CD4-positive, alpha-beta memory T cell (primary cell): ENCODE data around the gene ZMIZ1. TPM values are rescaled to one million over a fixed set of nuclear protein-coding genes. Genes with fewer than 3 reads are reported as not detected.
A peak's percentile ranks its signal among the peaks of the same experiment; 100 is the strongest.

Experiments
- CTCF ChIA-PET: fragments of 350-600 bp; sonication (Branson Sonifier 250); formaldehyde crosslinking; loops from one replicate; lab custom pipeline; 2021; ENCODE audit warnings: inconsistent platforms; ENCODE audit not compliant: partially characterized antibody; lab: Charles Lee
- POLR2A ChIA-PET: fragments of 350-600 bp; sonication (Branson Sonifier 250); formaldehyde crosslinking; loops from one replicate; lab custom pipeline; 2021; ENCODE audit not compliant: partially characterized antibody; lab: Charles Lee
- DNase-seq, 5 donors: peaks; one replicate each; pipeline versions ENCODE4 v3.0.0 to v3.0.0-alpha.2; 2020 to 2022; ENCODE audit warnings: mixed read lengths in 1 of 5
- H3K27ac ChIP-seq: one replicate; pipeline ENCODE4 v1.7.0; 2013; ENCODE audit warnings: low read depth, low read length
- H3K27me3 ChIP-seq: 2 replicates; pipeline ENCODE4 v1.7.0; 2013; ENCODE audit warnings: mild to moderate bottlenecking, low read length, moderate library complexity; ENCODE audit not compliant: insufficient read depth
- H3K36me3 ChIP-seq: 2 replicates; pipeline ENCODE4 v1.7.0; 2013; ENCODE audit warnings: mild to moderate bottlenecking, low read length, moderate library complexity; ENCODE audit not compliant: insufficient read depth
- H3K4me1 ChIP-seq: 2 replicates; pipeline ENCODE4 v1.7.0; 2013; ENCODE audit warnings: mild to moderate bottlenecking, low read length, moderate library complexity; ENCODE audit not compliant: insufficient read depth
- H3K4me3 ChIP-seq, 2 donors: one replicate each; pipeline ENCODE4 v1.7.0; 2013; ENCODE audit warnings: low read length in 2 of 2, mild to moderate bottlenecking in 1 of 2
- H3K9me3 ChIP-seq, 2 donors: one replicate each; pipeline ENCODE4 v1.7.0; 2013; ENCODE audit warnings: low read length in 2 of 2, control low read depth in 1 of 2; ENCODE audit not compliant: control insufficient read depth in 1 of 2
- H3K27ac Mint-ChIP-seq, 7 donors: one replicate each; pipeline ENCODE4 v1.8.0; 2020 to 2021; ENCODE audit warnings: mixed read lengths in 7 of 7, mild to moderate bottlenecking in 6 of 7, inconsistent platforms in 3 of 7, moderate library complexity in 3 of 7
- H3K27me3 Mint-ChIP-seq, 2 donors: one replicate each; pipeline ENCODE4 v1.8.0; 2020 to 2021; ENCODE audit warnings: mixed read lengths in 2 of 2
- H3K36me3 Mint-ChIP-seq, 2 donors: one replicate each; pipeline ENCODE4 v1.8.0; 2020 to 2021; ENCODE audit warnings: mixed read lengths in 2 of 2, inconsistent platforms in 1 of 2, mild to moderate bottlenecking in 1 of 2
- H3K4me1 Mint-ChIP-seq, 4 donors: one replicate each; pipeline ENCODE4 v1.8.0; 2020 to 2021; ENCODE audit warnings: mixed read lengths in 4 of 4, mild to moderate bottlenecking in 1 of 4
- H3K4me3 Mint-ChIP-seq, 8 donors: one replicate each; pipeline ENCODE4 v1.8.0; 2020 to 2021; ENCODE audit warnings: mixed read lengths in 8 of 8, mild to moderate bottlenecking in 7 of 8, moderate library complexity in 6 of 8, inconsistent platforms in 3 of 8
- H3K9me3 Mint-ChIP-seq, 8 donors: one replicate each; pipeline ENCODE4 v1.8.0; 2020 to 2021; ENCODE audit warnings: mixed read lengths in 8 of 8, mild to moderate bottlenecking in 5 of 8, inconsistent platforms in 3 of 8, moderate library complexity in 1 of 8
- intact Hi-C: fragments of 100-400 bp; cut with micrococcal nuclease; formaldehyde crosslinking; loops from one replicate; pipeline ENCODE4 v1.15.1; 2023
- polyA plus RNA-seq, 2 donors: library from polyadenylated mRNA; unstranded; fragments of 300-500 nt; fragmentation: Illumina TruSeq; gene quantifications; one replicate each; pipeline ENCODE4 v1.2.3, GENCODE V29; 2021
- total RNA-seq, 2 experiments: library from RNA; stranded (reverse); gene quantifications; one replicate each; pipeline ENCODE4 v1.2.3, GENCODE V29; 2021

Gene ZMIZ1
- total and polyA plus RNA-seq, 4 experiments from 2014 or later: 0.58 to 25.4 (median 14.0) TPM

- no peaks in the 10 kb centered on the region for H3K36me3 Mint-ChIP-seq
- peak overlapping the region in 4 of 8 donors; percentile 83 to 87 (median 84) for H3K4me3 Mint-ChIP-seq
- H3K9me3 ChIP-seq: no peaks in the 10 kb centered on the region
- intact Hi-C loops: loop anchor here (10.0 kb wide), 1 partner anchor 199 kb away; the partner anchor contains the start of gene ZCCHC24
- peaks cover 0 to 2% (median 0%) of the 10 kb centered on the region in 8 donors for H3K9me3 Mint-ChIP-seq
- no peak for DNase-seq
- H3K4me1 ChIP-seq: peaks cover 79% of the 10 kb centered on the region
- H3K36me3 ChIP-seq: no peaks in the 10 kb centered on the region
- H3K27ac Mint-ChIP-seq: peak overlapping the region in 3 of 7 donors; percentile 87 to 92 (median 91)
- H3K27me3 Mint-ChIP-seq: no peaks in the 10 kb centered on the region
- H3K27ac ChIP-seq: no peak overlapping the region
- H3K4me3 ChIP-seq: no peak overlapping the region
- POLR2A ChIA-PET: no interaction called here
- CTCF ChIA-PET: interaction anchor here (0.6 kb wide), 1 partner anchor 1253 kb away, joined by 4 read pairs; no protein-coding TSS in a partner anchor
- H3K27me3 ChIP-seq: no peaks in the 10 kb centered on the region
- H3K4me1 Mint-ChIP-seq: peaks cover 46 to 69% (median 56%) of the 10 kb centered on the region in 4 donors
Observed at GRCh38 chr10:79245539-79246208, 176.9 kb downstream of the ZMIZ1 start.

DNA sequence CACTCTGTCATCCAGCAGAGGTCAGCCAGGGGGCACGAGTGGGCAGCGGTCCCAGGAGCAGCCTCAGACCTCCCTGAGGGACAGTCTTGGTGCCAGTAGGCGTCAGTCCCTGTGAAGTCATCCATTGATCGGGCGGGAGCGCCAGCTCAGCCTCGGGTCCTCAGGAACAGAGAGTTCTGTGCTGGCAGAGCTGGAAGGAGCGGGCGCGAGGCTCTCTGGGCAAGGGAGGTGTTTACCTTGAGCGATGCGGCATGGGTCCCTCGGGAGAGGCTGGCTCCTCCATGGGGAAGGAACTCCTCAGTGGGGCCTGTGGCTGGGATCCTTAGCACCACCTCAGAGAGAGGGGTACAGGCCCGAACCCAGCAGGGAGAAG, 177.4 kb downstream of the ZMIZ1 start:
- intact Hi-C loops: loop anchor here (10.0 kb wide), 1 partner anchor 199 kb away; the partner anchor contains the start of gene ZCCHC24
- H3K27ac Mint-ChIP-seq: peak overlapping the region in 2 of 7 donors; percentile 53 to 56
- Histone ChIP-seq H3K4me1 (peaks cover 80% of the 10 kb centered on the region), H3K27ac (no peak overlapping the region), H3K27me3 (no peaks in the 10 kb centered on the region), H3K36me3 (no peaks in the 10 kb centered on the region), H3K9me3 (no peaks in the 10 kb centered on the region), H3K4me3 (no peak overlapping the region)
- H3K36me3 Mint-ChIP-seq: no peaks in the 10 kb centered on the region
- no peak overlapping the region for H3K4me3 Mint-ChIP-seq
- POLR2A ChIA-PET: no interaction called here
- peaks cover 0 to under 1% (median 0%) of the 10 kb centered on the region in 8 donors for H3K9me3 Mint-ChIP-seq
- CTCF ChIA-PET: no interaction called here
- no peaks in the 10 kb centered on the region for H3K27me3 Mint-ChIP-seq
- no peak for DNase-seq
- peaks cover 44 to 66% (median 52%) of the 10 kb centered on the region in 4 donors for H3K4me1 Mint-ChIP-seq

DNA sequence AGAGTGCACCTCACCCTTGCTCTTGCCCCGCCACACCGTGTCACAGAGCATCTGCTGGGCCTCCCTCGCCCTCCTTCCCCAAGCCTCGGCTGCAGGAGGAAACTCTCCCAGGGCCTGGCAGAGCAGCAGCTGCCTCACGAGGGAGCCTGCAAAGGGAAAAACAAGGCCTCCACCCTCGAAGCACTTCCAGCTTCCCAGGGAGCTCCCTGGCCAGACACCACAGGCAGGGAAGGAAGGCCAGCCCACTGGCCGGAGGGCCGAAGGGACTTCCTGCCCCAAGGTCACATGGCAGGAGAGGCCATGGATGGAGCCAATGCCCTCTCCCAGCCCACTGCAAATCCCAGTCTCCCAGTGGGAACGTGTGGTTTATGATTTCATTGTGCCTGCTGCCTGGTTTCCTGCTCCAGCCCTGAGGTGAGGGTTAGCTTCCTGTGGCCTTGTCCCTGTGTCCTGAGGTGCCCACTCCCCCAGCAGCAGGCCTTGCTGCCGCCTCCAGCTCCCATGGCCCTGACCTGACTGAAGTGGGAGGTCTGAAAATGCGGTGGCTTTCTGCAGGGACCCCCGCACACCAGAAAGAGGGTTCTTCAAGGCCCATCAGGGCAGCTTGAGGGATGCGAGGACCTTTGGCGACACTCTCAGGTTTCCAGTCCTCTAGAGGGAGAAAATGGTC, 178.0 kb downstream of the ZMIZ1 start:
- ChIA-PET POLR2A (no interaction called here), CTCF (no interaction called here)
- H3K9me3 Mint-ChIP-seq: no peaks in the 10 kb centered on the region
- no peak for DNase-seq
- H3K9me3 ChIP-seq: no peaks in the 10 kb centered on the region
- peaks cover 39 to 64% (median 46%) of the 10 kb centered on the region in 4 donors for H3K4me1 Mint-ChIP-seq
- no peaks in the 10 kb centered on the region for H3K36me3 Mint-ChIP-seq
- no peak overlapping the region for H3K27ac ChIP-seq
- H3K27me3 Mint-ChIP-seq: no peaks in the 10 kb centered on the region
- no peaks in the 10 kb centered on the region for H3K36me3 ChIP-seq
- intact Hi-C loops: loop anchor here (10.0 kb wide), 1 partner anchor 198 kb away; the partner anchor contains the start of gene ZCCHC24
- no peaks in the 10 kb centered on the region for H3K27me3 ChIP-seq
- H3K4me1 ChIP-seq: peaks cover 74% of the 10 kb centered on the region
- peak overlapping the region in 1 of 7 donors; percentile 24 for H3K27ac Mint-ChIP-seq
- peak overlapping the region in 1 of 8 donors; percentile 35 for H3K4me3 Mint-ChIP-seq
- H3K4me3 ChIP-seq: no peak overlapping the region

- Histone ChIP-seq H3K36me3 (no peaks in the 10 kb centered on the region), H3K4me1 (peaks cover 71% of the 10 kb centered on the region), H3K9me3 (no peaks in the 10 kb centered on the region), H3K4me3 (no peak overlapping the region), H3K27ac (no peak overlapping the region), H3K27me3 (no peaks in the 10 kb centered on the region)
- DNase-seq: no peak
- peaks cover 36 to 64% (median 44%) of the 10 kb centered on the region in 4 donors for H3K4me1 Mint-ChIP-seq
- H3K4me3 Mint-ChIP-seq: peak overlapping the region in 4 of 8 donors; percentile 0 to 47 (median 16)
- peak overlapping the region in 5 of 7 donors; percentile 3 to 89 (median 43) for H3K27ac Mint-ChIP-seq
- intact Hi-C loops: loop anchor here (10.0 kb wide), 1 partner anchor 197 kb away; the partner anchor contains the start of gene ZCCHC24
- no peaks in the 10 kb centered on the region for H3K36me3 Mint-ChIP-seq
- no peaks in the 10 kb centered on the region for H3K27me3 Mint-ChIP-seq
- ChIA-PET CTCF (interaction anchor here (1.6 kb wide), 1 partner anchor 944 kb away, joined by 4 read pairs; no protein-coding TSS in a partner anchor), POLR2A (interaction anchor here (1.4 kb wide), 1 partner anchor 76 kb away, joined by 3 read pairs; no protein-coding TSS in a partner anchor)
- H3K9me3 Mint-ChIP-seq: no peaks in the 10 kb centered on the region
Observed at GRCh38 chr10:79247373-79248137, 178.8 kb downstream of the ZMIZ1 start.

DNA sequence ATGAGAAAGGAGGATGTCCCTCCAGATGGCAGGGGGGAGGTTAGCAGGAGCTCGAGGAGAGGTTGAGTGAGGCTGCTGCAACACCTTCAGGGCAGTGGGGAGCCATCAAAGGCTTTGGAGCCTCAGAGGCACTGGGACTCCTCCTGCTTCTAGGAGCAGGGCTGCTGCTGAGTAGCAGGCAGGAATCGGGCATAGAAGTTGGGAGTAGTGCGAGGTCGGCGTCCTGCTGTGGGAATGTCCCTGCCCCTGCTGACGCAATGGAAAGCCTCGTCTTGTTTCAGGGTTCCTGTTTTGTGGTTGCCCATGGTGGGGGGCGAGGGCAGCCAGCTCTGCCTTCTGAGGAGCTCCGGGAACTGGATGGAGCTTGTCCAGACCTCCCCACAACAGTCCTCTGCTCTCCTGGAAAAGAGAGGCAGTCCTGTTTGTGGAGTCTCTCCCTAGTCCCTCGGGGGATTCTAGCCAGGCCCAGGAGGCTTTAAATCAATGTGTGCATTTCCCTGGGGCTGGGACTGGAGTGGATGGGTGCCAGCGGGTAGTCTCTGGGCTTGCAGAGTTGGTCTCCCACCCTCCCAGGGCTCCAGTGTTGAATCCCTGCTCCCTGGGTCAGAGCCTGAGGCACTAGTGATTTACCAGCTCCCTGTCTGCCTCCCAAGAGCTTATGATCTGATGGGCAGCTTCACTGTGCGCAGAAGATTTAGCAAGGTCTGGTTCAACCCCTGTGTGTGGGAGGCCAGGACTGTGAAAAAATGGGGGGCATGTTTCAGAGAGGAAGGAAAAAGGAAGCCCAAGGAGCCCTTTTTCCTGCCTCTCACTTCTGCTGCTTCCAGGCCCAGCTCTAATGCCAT, 179.8 kb downstream of the ZMIZ1 start:
- intact Hi-C loops: loop anchor here (10.0 kb wide), 1 partner anchor 196 kb away; the partner anchor contains the start of gene ZCCHC24
- peak overlapping the region in 3 of 7 donors; percentile 3 to 69 (median 60) for H3K27ac Mint-ChIP-seq
- H3K9me3 ChIP-seq: no peaks in the 10 kb centered on the region
- peak overlapping the region in 3 of 8 donors; percentile 7 to 47 (median 29) for H3K4me3 Mint-ChIP-seq
- POLR2A ChIA-PET: interaction anchor here (1.4 kb wide), 1 partner anchor 75 kb away, joined by 3 read pairs; no protein-coding TSS in a partner anchor
- CTCF ChIA-PET: interaction anchor here (1.1 to 1.6 kb wide), 2 partner anchors 32 to 945 kb away, joined by 4 to 6 read pairs; no protein-coding TSS in a partner anchor
- no peak overlapping the region for H3K4me3 ChIP-seq
- H3K36me3 ChIP-seq: no peaks in the 10 kb centered on the region
- peaks cover 71% of the 10 kb centered on the region for H3K4me1 ChIP-seq
- H3K9me3 Mint-ChIP-seq: no peaks in the 10 kb centered on the region
- H3K36me3 Mint-ChIP-seq: no peaks in the 10 kb centered on the region
- H3K27me3 Mint-ChIP-seq: no peaks in the 10 kb centered on the region
- peaks cover 37 to 70% (median 44%) of the 10 kb centered on the region in 4 donors for H3K4me1 Mint-ChIP-seq
- DNase-seq: no peak
- no peaks in the 10 kb centered on the region for H3K27me3 ChIP-seq
- no peak overlapping the region for H3K27ac ChIP-seq
